ENCODE results near the gene CHCT1.
"Not testable (repeated sequence)": the region's sequence is repeated elsewhere in the genome, so short reads cannot be mapped to it uniquely, and the experiment has no call there.

Gene CHCT1

DNA sequence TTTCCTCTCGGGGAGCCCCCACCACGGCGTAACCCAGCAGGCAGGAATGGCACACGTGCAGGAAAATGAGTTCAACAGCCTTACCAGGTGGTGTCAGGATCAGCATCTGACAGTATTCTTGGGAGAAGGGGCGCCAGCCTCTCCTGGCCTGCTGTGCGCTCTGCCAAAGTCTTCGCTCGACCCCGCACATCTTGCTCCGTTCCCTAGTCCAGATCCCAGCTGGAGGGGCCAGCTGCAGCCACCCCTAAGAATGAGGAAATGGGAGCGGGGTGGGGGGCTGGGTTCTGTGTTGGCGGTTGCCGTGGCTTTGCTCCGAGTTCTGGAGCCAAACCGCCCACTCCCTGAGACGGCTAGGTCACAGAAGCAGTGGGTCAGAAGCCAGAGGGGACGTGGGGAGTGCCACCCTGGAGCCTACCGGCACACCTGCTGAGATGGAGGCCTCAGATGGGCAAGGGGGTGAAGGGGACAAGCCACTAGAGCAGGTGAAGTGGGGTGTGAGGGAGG lies at the start of gene CHCT1:
Gene CHCT1, plus strand, starts transcription at position 328 of the 504 bp plus-strand sequence. Its CDS starts 104 bp downstream, at position 432.
- DNase-seq = peak; percentile 28 to 39

GRCh38 chr17:60372790-60373483 lies 49.4 kb upstream of the CHCT1 start:
- no peak for DNase-seq

GRCh38 chr17:60378187-60378586 lies 44.1 kb upstream of the CHCT1 start:
- not testable (repeated sequence) for DNase-seq

- not testable (repeated sequence) for DNase-seq
Measured at GRCh38 chr17:60379461-60379860, 42.8 kb upstream of the CHCT1 start.

DNA sequence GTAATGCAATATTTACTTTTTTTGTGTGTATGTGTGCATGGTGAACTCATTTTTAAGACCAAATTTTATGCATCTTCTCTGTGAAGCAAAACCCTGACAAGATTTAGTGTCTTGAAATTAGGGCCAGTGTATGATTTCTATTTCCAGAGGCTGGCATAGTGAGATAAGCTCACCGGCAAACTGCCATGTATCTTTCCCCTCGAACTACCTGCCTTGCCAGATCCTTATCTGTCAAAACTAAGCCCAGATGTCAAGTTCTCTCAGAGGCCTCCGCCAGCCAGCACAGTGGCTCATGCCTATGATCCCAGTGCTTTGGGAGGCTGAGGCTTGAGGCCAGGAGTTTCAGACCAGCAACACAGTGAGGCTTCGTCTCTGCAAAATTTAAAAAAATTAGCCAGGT lies 40.3 kb upstream of the CHCT1 start:
- no peak for DNase-seq

DNA sequence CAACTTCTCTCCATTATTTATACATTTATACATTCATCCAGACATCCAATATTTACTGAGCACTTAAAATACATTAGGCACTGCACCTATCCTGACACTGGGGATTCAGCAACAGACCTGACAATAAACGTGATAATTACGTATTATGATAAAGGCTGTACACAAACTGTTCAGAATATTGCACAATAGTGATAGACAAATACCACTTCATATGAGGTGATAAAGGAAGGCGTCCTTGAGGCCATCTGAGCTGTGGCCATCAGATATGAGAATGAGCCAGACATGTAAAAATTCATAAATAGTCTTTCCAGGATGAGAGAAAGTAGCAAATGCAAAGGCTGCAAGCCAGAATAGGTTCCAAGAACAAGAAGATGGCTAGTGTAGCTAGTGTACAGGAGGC lies 38.9 kb upstream of the CHCT1 start:
- DNase-seq = no peak

GRCh38 chr17:60384921-60385320 lies 37.4 kb upstream of the CHCT1 start:
- DNase-seq = not testable (repeated sequence)

- peak; percentile 18 to 43 for DNase-seq
Measured at GRCh38 chr17:60386147-60387058, 35.9 kb upstream of the CHCT1 start.

DNA sequence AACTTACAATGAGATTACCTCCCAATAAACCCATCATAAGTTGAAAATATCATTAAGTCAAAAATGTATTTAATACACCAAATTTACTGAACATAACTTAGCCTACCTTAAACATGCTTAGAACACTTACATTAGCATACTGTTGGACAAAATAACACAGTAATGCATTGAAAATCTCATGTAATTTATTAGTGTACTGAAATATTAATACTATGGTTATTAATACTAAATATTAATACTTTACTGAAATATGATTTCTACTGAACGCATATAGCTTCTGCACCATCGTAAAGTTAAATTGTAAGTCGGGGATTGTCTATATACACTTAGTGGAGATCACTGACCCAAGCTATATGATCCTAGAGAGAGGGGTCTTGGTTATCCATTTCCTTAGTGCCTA lies 34.6 kb upstream of the CHCT1 start:
- no peak for DNase-seq

DNA sequence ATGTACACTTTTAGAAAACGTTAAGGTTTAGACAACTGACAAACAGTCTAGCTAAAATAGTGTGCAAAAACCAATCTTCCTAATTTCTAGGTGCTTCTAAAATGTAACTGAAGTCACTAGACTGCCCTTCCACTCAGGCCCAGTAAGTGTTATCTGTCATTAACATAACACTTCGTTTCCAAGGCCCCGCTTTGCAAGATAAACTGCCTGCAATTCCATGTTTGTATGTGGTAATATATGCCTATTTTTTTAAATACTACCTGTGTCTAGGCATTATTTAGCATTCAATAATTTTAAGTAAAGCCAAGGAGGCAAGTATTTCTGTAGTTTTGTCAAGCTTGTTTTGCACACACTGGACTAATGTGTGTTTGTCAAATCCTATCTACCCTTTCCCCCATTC lies 33.5 kb upstream of the CHCT1 start:
- DNase-seq = no peak

DNA sequence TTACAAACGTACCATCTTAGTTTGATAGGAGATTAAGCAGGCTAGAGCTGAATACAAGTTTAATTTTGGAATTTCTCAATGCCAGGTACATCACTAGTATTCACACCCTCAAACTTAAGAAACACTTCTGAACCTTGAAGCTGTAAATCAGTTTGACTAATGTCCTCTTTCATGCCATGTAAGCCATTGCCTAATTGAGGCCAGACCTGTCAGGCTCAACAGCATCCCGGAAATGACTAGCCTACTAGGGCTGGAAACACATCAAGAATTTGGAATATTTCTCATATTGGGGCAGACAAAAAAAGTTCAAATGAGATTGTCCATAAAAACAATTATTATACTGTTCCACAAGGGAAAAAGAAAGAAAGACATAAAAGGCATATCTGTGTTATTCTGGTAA lies 32.1 kb upstream of the CHCT1 start:
- DNase-seq = peak; percentile 49 to 52

GRCh38 chr17:60390925-60391470 lies 31.3 kb upstream of the CHCT1 start:
- peak; percentile 42 to 64 for DNase-seq

- DNase-seq = no peak
Measured at GRCh38 chr17:60391471-60392041, 30.7 kb upstream of the CHCT1 start.

- peak; percentile 96 to 98 for DNase-seq
Measured at GRCh38 chr17:60392042-60392844, 30.0 kb upstream of the CHCT1 start, which contains the start of gene USP32. Gene USP32 (minus strand): TSS chr17:60392133. CDS start chr17:60391939, 194 bp downstream.

DNA sequence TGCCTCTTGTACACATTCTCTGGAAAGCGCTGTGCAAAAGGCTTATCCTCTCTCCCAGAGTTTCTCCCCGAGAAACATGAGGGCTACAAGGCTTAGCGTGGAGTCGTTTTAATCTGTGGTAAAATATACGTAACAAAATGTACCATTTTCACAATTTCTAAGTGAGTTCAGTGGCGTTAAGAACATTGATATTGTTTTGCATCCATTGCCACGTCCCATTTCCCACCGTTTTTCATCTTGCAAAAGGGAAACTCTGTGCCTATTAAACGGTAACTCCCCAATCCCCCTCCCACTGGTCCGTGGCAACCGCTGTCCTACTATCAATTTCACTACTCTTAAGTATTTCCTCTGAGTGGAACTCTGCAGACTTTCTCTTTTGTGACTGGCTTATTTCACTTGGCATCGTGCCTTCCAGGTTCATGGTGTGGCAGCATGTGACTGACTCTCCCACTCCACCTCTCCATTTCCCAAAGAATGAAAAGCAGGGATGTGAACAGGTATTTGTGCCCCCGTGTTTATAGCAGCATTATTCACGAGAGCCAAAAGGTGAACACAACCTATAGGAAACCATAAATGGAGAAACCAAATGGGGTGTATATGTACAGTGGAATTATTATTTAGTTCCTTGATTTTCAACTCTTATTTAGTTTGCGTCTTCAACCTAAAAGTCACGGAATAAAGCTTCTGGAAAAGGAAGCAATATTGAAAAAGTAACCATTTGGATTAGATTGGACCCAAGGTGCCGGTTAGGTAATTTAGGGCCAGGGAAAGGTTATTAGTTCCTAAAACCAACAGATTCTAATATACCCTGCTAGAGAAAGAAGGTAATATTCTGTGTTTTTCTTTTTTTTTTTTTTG lies 29.2 kb upstream of the CHCT1 start:
- peak; percentile 75 to 89 for DNase-seq

GRCh38 chr17:60393840-60394723 lies 28.2 kb upstream of the CHCT1 start:
- peak; percentile 55 to 68 for DNase-seq

- DNase-seq = peak; percentile 75 to 87
Measured at GRCh38 chr17:60395508-60396065, 26.7 kb upstream of the CHCT1 start.

DNA sequence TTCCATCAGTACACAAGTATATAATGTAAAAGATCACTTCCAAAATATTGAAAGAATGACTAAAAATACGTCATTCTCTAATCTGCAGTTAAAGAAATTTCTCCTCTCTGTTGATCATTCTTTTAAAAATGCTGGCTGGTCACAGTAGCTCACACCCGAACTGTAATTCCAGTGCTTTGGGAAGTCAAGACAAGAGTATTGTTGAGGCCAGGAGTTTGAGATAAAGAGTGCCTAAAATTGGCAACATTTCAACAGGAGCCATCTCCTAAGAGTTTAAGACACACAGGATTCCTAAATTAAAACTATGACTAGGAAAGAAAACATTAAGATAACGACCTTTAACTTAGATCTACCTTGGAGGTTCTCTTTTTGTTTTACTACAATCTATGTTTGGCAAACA lies 25.9 kb upstream of the CHCT1 start:
- no peak for DNase-seq

DNA sequence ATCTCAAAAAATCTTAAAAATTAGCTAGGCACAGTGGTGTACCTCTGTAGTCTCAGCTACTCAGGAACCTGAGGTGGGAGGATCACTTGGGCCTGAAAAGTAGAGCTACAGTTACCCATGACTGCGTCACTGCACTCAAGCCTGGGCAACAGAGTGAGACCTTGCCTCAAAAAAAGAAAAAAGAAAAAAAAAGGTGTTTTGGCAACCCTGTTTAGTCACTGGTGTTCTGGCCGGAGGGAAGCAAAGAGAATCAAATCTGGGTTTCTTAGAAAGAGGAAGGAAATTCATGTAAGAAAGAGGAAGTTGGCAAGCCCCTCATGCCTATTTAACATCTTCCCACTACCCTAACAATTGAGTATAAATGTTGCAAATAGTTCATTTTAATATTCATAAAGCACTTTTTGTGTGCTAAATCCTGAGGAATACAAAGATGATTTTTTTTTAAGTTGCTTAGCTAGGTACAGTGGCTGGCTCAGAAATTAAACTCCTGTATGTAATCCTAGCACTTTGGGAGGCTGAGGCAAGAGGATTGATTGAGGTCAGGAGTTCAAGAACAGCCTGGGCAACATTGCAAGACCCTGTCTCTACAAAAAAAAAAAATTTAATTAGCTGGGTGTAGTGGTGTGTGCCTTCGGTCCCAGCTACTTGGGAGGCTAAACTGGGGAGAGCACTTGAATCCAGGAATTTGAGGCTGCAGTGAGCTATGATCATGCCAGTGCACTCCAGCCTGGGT lies 23.9 kb upstream of the CHCT1 start:
- peak; percentile 87 to 90 for DNase-seq
